GM18907 (cell line): ENCODE results near the gene ATP1B2.
"Not testable (repeated sequence)": the region's sequence is repeated elsewhere in the genome, so short reads cannot be mapped to it uniquely, and the experiment has no call there.

Experiments
- ATAC-seq: cut with Tn5 transposase; IDR thresholded peaks from one replicate; pipeline ENCODE4 v1.9.1; 2021; ENCODE audit warnings: mild to moderate bottlenecking, moderate library complexity; ENCODE audit not compliant: unreplicated experiment

Gene ATP1B2

GRCh38 chr17:7634384-7634783 is 16.3 kb upstream of the ATP1B2 start:
- ATAC-seq, result no peak

- ATAC-seq, result no peak
These were observed 14.6 kb upstream of the ATP1B2 start for GRCh38 chr17:7636163-7636562.

- no peak for ATAC-seq
These were observed 9.9 kb upstream of the ATP1B2 start for GRCh38 chr17:7640783-7641182.

GRCh38 chr17:7641635-7642034 is 9.1 kb upstream of the ATP1B2 start:
- not testable (repeated sequence) for ATAC-seq

GRCh38 chr17:7644775-7645174 is 6.0 kb upstream of the ATP1B2 start:
- ATAC-seq, result no peak

GRCh38 chr17:7646457-7646856 is 4.3 kb upstream of the ATP1B2 start:
- no peak for ATAC-seq

- ATAC-seq, result no peak
These were observed 3.7 kb upstream of the ATP1B2 start for GRCh38 chr17:7647018-7647417.

GRCh38 chr17:7651097-7651664 is 455 bp downstream of the ATP1B2 start:
- ATAC-seq, result no peak

GRCh38 chr17:7651665-7652387 is 1.1 kb downstream of the ATP1B2 start:
- no peak for ATAC-seq

- no peak for ATAC-seq
These were observed 1.9 kb downstream of the ATP1B2 start for GRCh38 chr17:7652388-7653356.

- ATAC-seq, result no peak
These were observed 4.3 kb downstream of the ATP1B2 start for GRCh38 chr17:7654832-7655540.

- no peak for ATAC-seq
These were observed 4.8 kb downstream of the ATP1B2 start for GRCh38 chr17:7655541-7655840.

GRCh38 chr17:7656958-7657609 is 6.4 kb downstream of the ATP1B2 start:
- no peak for ATAC-seq

GRCh38 chr17:7667656-7668406 is 17.1 kb downstream of the ATP1B2 start:
- ATAC-seq, result no peak

- no peak for ATAC-seq
These were observed 17.8 kb downstream of the ATP1B2 start for GRCh38 chr17:7668482-7668881.

- no peak for ATAC-seq
These were observed 22.5 kb downstream of the ATP1B2 start for GRCh38 chr17:7673239-7673638.

- ATAC-seq, result no peak
These were observed 24.2 kb downstream of the ATP1B2 start for GRCh38 chr17:7674934-7675333.

- no peak for ATAC-seq
These were observed 25.8 kb downstream of the ATP1B2 start for GRCh38 chr17:7676533-7676932.

GRCh38 chr17:7677388-7678067 is 26.8 kb downstream of the ATP1B2 start:
- ATAC-seq, result no peak
